WTC11 (cell line): ENCODE data around the gene RNPEPL1. TPM values are rescaled to one million over a fixed set of nuclear protein-coding genes. Genes with fewer than 3 reads are reported as not detected.

Experiments
- ATAC-seq: fragments of 200-7000 bp; cut with Tn5 transposase; 2 replicates; pipeline ENCODE4 v1.10.0; 2021; ENCODE audit warnings: mild to moderate bottlenecking, moderate library complexity
- CTCF ChIA-PET: fragments of 300-600 bp; sonication (Branson Sonifier 250); formaldehyde crosslinking; loops from one replicate; lab custom pipeline; 2021; ENCODE audit warnings: antibody characterized with exemption; lab: Charles Lee
- POLR2A ChIA-PET: fragments of 350-600 bp; sonication (Branson Sonifier 250); formaldehyde crosslinking; loops from one replicate; lab custom pipeline; 2021; ENCODE audit warnings: antibody characterized with exemption; lab: Charles Lee
- DNase-seq: peaks from one replicate; pipeline ENCODE4 v3.0.0; 2021; ENCODE audit warnings: low spot score
- H3K27ac Mint-ChIP-seq: 2 replicates; pipeline ENCODE4 v1.8.0; 2021; ENCODE audit warnings: mixed read lengths
- H3K27me3 Mint-ChIP-seq: 2 replicates; pipeline ENCODE4 v1.8.0; 2021; ENCODE audit warnings: low read depth, mild to moderate bottlenecking, moderate library complexity, mixed read lengths
- H3K36me3 Mint-ChIP-seq: 2 replicates; pipeline ENCODE4 v1.8.0; 2021; ENCODE audit warnings: mixed read lengths
- H3K4me1 Mint-ChIP-seq: 2 replicates; pipeline ENCODE4 v1.8.0; 2022; ENCODE audit warnings: mixed read lengths
- H3K4me3 Mint-ChIP-seq: 2 replicates; pipeline ENCODE4 v1.8.0; 2021; ENCODE audit warnings: mild to moderate bottlenecking, moderate library complexity, mixed read lengths
- H3K9me3 Mint-ChIP-seq: 2 replicates; pipeline ENCODE4 v1.8.0; 2021; ENCODE audit warnings: mixed read lengths
- ATF1 ChIP-seq: sonication (generic); formaldehyde crosslinking; IDR thresholded peaks from 2 replicates; pipeline ENCODE4 v1.8.1; 2023; ENCODE audit warnings: mild to moderate bottlenecking, moderate library complexity, missing genetic modification reagents
- CREB1 ChIP-seq: sonication (generic); formaldehyde crosslinking; IDR thresholded peaks from 2 replicates; pipeline ENCODE4 v1.8.0; 2023; ENCODE audit warnings: mild to moderate bottlenecking, missing genetic modification reagents
- CREM ChIP-seq: sonication (generic); formaldehyde crosslinking; IDR thresholded peaks from 2 replicates; pipeline ENCODE4 v1.8.1; 2022; ENCODE audit warnings: mild to moderate bottlenecking, missing genetic modification reagents, moderate library complexity
- FOXP1 ChIP-seq: sonication (generic); formaldehyde crosslinking; IDR thresholded peaks from 2 replicates; pipeline ENCODE4 v1.8.0; 2022; ENCODE audit warnings: missing genetic modification reagents, mild to moderate bottlenecking, moderate library complexity, borderline replicate concordance
- GTF2I ChIP-seq: fragments of 250-450 bp; sonication (Bioruptor Pico); conservative IDR thresholded peaks from 2 replicates; pipeline ENCODE4 v1.4.0; 2021; ENCODE audit warnings: mild to moderate bottlenecking
- IRF2 ChIP-seq: sonication (generic); formaldehyde crosslinking; IDR thresholded peaks from 2 replicates; pipeline ENCODE4 v1.8.0; 2022; ENCODE audit warnings: low read depth, missing genetic modification reagents, borderline replicate concordance
- NR2C2 ChIP-seq: sonication (generic); formaldehyde crosslinking; IDR thresholded peaks from 2 replicates; pipeline ENCODE4 v1.8.0; 2022; ENCODE audit warnings: mild to moderate bottlenecking, missing genetic modification reagents
- OVOL2 ChIP-seq: fragments of 250-450 bp; sonication (Bioruptor Pico); IDR thresholded peaks from 2 replicates; pipeline ENCODE4 v1.9.0; 2021; ENCODE audit warnings: mild to moderate bottlenecking, borderline replicate concordance
- PRRX2 ChIP-seq: fragments of 250-450 bp; sonication (Bioruptor Pico); IDR thresholded peaks from 2 replicates; pipeline ENCODE4 v1.8.0; 2021; ENCODE audit warnings: mild to moderate bottlenecking
- SMAD3 ChIP-seq: sonication (generic); formaldehyde crosslinking; IDR thresholded peaks from 2 replicates; pipeline ENCODE4 v1.8.0; 2022; ENCODE audit warnings: missing genetic modification reagents, mild to moderate bottlenecking, borderline replicate concordance
- TEAD1 ChIP-seq: sonication (generic); formaldehyde crosslinking; IDR thresholded peaks from 2 replicates; pipeline ENCODE4 v1.8.0; 2022; ENCODE audit warnings: mild to moderate bottlenecking, missing genetic modification reagents
- ZNF121 ChIP-seq: sonication (generic); formaldehyde crosslinking; IDR thresholded peaks from 2 replicates; pipeline ENCODE4 v1.8.0; 2023; ENCODE audit warnings: missing genetic modification reagents
- ZNF232 ChIP-seq: sonication (generic); formaldehyde crosslinking; IDR thresholded peaks from 2 replicates; pipeline ENCODE4 v1.8.0; 2022; ENCODE audit warnings: mild to moderate bottlenecking, missing genetic modification reagents
- ZNF263 ChIP-seq: sonication (generic); formaldehyde crosslinking; IDR thresholded peaks from 2 replicates; pipeline ENCODE4 v1.8.1; 2022; ENCODE audit warnings: low read depth, mild to moderate bottlenecking, moderate library complexity, missing genetic modification reagents
- ZNF671 ChIP-seq: fragments of 250-450 bp; sonication (Bioruptor Pico); IDR thresholded peaks from 2 replicates; pipeline ENCODE4 v1.8.0; 2021; ENCODE audit warnings: mild to moderate bottlenecking
- total RNA-seq: library from RNA; stranded (reverse); gene quantifications from 3 replicates; pipeline ENCODE4 v1.2.3, GENCODE V29; 2021
- TF ChIP-seq, protein P1 (sequence below): fragments of 250-450 bp; sonication (Bioruptor Pico); conservative IDR thresholded peaks from 2 replicates; pipeline ENCODE4 v1.9.0; 2021; ENCODE audit warnings: mild to moderate bottlenecking
- TF ChIP-seq, protein P2 (sequence below): sonication (generic); formaldehyde crosslinking; IDR thresholded peaks from 2 replicates; pipeline ENCODE4 v1.8.0; 2022; ENCODE audit warnings: mild to moderate bottlenecking, missing genetic modification reagents
- TF ChIP-seq, protein P3 (sequence below): sonication (generic); formaldehyde crosslinking; conservative IDR thresholded peaks from 2 replicates; pipeline ENCODE4 v1.8.1; 2023; ENCODE audit warnings: mild to moderate bottlenecking, low read depth, missing genetic modification reagents, moderate library complexity
- TF ChIP-seq, protein P4 (sequence below): sonication (generic); formaldehyde crosslinking; IDR thresholded peaks from 2 replicates; pipeline ENCODE4 v1.8.0; 2022; ENCODE audit warnings: mild to moderate bottlenecking, missing genetic modification reagents
- TF ChIP-seq, protein P5 (sequence below): sonication (generic); formaldehyde crosslinking; IDR thresholded peaks from 2 replicates; pipeline ENCODE4 v1.8.1; 2022; ENCODE audit warnings: mild to moderate bottlenecking, moderate library complexity, missing genetic modification reagents
- TF ChIP-seq, protein P6 (sequence below): sonication (generic); formaldehyde crosslinking; IDR thresholded peaks from 2 replicates; pipeline ENCODE4 v1.8.1; 2022; ENCODE audit warnings: mild to moderate bottlenecking, missing genetic modification reagents, moderate library complexity, borderline replicate concordance

RNPEPL1 gene
- total RNA-seq, 1 experiment from 2014 or later = 18.8 TPM

DNA sequence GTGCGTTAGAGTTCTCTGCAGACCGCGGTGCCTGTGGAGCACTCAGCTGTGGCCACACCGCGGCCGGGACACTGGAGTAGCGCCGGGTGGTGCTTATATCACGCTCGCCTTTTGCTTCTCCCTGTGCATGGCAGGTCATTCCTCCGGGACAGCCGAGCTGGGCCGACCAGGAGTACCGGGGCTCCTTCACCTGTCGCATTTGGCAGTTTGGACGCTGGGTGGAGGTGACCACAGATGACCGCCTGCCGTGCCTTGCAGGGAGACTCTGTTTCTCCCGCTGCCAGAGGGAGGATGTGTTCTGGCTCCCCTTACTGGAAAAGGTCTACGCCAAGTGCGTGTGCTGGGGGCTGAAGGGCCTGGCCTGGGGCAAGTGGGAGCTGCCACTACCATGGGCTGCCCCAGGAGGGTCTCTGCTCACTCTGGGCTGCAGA, 22.4 kb downstream of the RNPEPL1 start (continued):
- TF ChIP-seq, protein P1, sequence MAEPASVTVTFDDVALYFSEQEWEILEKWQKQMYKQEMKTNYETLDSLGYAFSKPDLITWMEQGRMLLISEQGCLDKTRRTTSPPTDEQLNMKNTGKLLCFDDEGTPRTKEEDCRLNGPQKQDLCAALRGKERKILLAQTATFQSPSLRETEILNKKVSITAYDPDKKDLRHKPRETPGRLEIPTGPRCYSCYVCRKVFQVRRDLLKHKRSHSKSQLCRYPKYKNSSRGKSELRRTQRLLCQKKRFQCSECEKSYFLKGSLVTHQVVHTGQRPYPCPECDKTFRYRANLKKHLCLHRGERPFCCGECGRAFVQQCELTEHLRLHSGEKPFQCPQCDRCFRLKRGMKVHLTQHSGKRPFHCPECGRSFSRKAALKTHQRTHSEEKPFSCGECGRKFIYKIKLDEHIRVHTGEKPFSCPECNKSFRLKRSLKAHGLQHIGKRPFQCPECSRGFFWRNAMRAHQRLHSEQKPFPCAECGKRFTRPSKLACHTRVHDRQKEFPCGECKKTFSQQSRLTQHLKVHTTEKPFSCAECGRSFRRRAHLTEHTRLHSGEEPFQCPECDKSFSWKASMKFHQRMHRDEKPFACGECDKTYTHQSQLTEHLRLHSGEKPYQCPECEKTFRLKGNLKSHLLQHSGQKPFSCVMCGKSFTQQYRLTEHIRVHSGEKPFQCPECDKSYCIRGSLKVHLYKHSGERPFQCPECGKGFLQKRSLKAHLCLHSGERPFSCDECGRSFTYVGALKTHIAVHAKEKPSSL = no peak
- TF ChIP-seq ZNF121 (CRISPR knock-in tag) (no peak), GTF2I (CRISPR knock-in tag) (no peak)
- TF ChIP-seq, all 79 proteins: peak for 0

DNA sequence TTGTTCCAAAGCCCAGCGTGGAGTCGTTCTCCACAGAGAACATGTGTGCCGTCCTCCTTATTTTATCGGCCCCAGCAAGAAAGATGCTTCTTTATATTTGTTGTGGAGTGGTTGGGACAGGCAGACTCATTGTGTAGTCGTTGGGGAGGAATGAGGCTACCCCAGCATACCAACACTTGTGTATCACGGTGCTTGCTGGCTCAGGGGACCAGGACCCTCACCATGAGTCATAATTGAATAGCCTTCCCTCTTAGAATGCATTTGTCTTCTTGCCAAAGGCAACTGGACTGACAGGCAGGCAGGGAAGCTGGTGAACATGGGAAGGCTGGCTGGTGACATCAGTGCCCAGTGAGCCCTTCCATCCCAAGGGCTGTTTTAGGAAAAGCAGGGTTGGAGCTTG, 22.9 kb downstream of the RNPEPL1 start:
- POLR2A ChIA-PET = no interaction called here
- DNase-seq (no peak), ATAC-seq (no peak)
- no peak overlapping the region for H3K4me3 Mint-ChIP-seq
- no peak overlapping the region for H3K27ac Mint-ChIP-seq
- H3K36me3 Mint-ChIP-seq = 0 out of 2 replicates have a peak, but pooled peaks cover 2% of the 10 kb centered on the region
- H3K4me1 Mint-ChIP-seq = peaks cover 16% of the 10 kb centered on the region
- CTCF ChIA-PET = no interaction called here
- no peak for TF ChIP-seq OVOL2
- no peak for TF ChIP-seq PRRX2 (CRISPR knock-in tag)
- TF ChIP-seq ZNF232 (CRISPR knock-in tag) = no peak
- TF ChIP-seq ATF1 (CRISPR knock-in tag) = no peak
- H3K27me3 Mint-ChIP-seq = no peaks in the 10 kb centered on the region
- H3K9me3 Mint-ChIP-seq = no peaks in the 10 kb centered on the region

DNA sequence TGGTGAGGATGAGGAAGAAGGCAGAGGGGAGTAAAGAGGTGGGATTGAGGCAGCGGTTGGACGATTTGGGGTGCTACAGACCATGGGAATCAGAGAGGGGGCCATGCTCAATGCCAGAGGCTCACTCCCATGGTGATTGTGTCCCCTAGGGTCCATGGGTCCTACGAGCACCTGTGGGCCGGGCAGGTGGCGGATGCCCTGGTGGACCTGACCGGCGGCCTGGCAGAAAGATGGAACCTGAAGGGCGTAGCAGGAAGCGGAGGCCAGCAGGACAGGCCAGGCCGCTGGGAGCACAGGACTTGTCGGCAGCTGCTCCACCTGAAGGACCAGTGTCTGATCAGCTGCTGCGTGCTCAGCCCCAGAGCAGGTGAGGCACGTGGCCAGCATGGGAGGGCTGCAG, 23.5 kb downstream of the RNPEPL1 start:
- TF ChIP-seq SMAD3 (CRISPR knock-in tag) (no peak), CREM (CRISPR knock-in tag) (no peak), ZNF671 (CRISPR knock-in tag) (no peak), FOXP1 (no peak), IRF2 (CRISPR knock-in tag) (no peak), NR2C2 (CRISPR knock-in tag) (no peak), TEAD1 (CRISPR knock-in tag) (no peak), ZNF263 (CRISPR knock-in tag) (no peak), CREB1 (CRISPR knock-in tag) (no peak)
- TF ChIP-seq, protein P2, sequence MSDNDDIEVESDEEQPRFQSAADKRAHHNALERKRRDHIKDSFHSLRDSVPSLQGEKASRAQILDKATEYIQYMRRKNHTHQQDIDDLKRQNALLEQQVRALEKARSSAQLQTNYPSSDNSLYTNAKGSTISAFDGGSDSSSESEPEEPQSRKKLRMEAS = no peak
- TF ChIP-seq, protein P3, sequence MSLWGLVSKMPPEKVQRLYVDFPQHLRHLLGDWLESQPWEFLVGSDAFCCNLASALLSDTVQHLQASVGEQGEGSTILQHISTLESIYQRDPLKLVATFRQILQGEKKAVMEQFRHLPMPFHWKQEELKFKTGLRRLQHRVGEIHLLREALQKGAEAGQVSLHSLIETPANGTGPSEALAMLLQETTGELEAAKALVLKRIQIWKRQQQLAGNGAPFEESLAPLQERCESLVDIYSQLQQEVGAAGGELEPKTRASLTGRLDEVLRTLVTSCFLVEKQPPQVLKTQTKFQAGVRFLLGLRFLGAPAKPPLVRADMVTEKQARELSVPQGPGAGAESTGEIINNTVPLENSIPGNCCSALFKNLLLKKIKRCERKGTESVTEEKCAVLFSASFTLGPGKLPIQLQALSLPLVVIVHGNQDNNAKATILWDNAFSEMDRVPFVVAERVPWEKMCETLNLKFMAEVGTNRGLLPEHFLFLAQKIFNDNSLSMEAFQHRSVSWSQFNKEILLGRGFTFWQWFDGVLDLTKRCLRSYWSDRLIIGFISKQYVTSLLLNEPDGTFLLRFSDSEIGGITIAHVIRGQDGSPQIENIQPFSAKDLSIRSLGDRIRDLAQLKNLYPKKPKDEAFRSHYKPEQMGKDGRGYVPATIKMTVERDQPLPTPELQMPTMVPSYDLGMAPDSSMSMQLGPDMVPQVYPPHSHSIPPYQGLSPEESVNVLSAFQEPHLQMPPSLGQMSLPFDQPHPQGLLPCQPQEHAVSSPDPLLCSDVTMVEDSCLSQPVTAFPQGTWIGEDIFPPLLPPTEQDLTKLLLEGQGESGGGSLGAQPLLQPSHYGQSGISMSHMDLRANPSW = no peak
- TF ChIP-seq, protein P4, sequence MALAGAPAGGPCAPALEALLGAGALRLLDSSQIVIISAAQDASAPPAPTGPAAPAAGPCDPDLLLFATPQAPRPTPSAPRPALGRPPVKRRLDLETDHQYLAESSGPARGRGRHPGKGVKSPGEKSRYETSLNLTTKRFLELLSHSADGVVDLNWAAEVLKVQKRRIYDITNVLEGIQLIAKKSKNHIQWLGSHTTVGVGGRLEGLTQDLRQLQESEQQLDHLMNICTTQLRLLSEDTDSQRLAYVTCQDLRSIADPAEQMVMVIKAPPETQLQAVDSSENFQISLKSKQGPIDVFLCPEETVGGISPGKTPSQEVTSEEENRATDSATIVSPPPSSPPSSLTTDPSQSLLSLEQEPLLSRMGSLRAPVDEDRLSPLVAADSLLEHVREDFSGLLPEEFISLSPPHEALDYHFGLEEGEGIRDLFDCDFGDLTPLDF (CRISPR knock-in tag) = no peak
- TF ChIP-seq, protein P5, sequence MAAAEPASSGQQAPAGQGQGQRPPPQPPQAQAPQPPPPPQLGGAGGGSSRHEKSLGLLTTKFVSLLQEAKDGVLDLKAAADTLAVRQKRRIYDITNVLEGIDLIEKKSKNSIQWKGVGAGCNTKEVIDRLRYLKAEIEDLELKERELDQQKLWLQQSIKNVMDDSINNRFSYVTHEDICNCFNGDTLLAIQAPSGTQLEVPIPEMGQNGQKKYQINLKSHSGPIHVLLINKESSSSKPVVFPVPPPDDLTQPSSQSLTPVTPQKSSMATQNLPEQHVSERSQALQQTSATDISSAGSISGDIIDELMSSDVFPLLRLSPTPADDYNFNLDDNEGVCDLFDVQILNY = no peak
- TF ChIP-seq, protein P6, sequence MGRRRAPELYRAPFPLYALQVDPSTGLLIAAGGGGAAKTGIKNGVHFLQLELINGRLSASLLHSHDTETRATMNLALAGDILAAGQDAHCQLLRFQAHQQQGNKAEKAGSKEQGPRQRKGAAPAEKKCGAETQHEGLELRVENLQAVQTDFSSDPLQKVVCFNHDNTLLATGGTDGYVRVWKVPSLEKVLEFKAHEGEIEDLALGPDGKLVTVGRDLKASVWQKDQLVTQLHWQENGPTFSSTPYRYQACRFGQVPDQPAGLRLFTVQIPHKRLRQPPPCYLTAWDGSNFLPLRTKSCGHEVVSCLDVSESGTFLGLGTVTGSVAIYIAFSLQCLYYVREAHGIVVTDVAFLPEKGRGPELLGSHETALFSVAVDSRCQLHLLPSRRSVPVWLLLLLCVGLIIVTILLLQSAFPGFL (CRISPR knock-in tag) = no peak
- peaks cover 16% of the 10 kb centered on the region for H3K4me1 Mint-ChIP-seq
- ChIA-PET POLR2A (no interaction called here), CTCF (interaction anchor here (0.6 to 0.8 kb wide), 2 partner anchors 12 to 57 kb away, joined by 3 read pairs; no protein-coding TSS in a partner anchor)
- no peaks in the 10 kb centered on the region for H3K27me3 Mint-ChIP-seq
- H3K36me3 Mint-ChIP-seq = 0 out of 2 replicates have a peak, but pooled peaks cover 2% of the 10 kb centered on the region
- H3K9me3 Mint-ChIP-seq = no peaks in the 10 kb centered on the region
- no peak overlapping the region for H3K27ac Mint-ChIP-seq
- ATAC-seq = no peak
- DNase-seq = no peak
- H3K4me3 Mint-ChIP-seq = no peak overlapping the region
